ENCODE measurements around the gene NID2. TPM values are rescaled to one million over a fixed set of nuclear protein-coding genes. Genes with fewer than 3 reads are reported as not detected.

NID2 gene
- total and polyA plus RNA-seq, 10 of the 15 experiments (the other 5 are each of a cell fraction or from before 2014, with no cell fraction given) = 0.04 to 0.49 (median 0.23) TPM; not detected in 3

DNA sequence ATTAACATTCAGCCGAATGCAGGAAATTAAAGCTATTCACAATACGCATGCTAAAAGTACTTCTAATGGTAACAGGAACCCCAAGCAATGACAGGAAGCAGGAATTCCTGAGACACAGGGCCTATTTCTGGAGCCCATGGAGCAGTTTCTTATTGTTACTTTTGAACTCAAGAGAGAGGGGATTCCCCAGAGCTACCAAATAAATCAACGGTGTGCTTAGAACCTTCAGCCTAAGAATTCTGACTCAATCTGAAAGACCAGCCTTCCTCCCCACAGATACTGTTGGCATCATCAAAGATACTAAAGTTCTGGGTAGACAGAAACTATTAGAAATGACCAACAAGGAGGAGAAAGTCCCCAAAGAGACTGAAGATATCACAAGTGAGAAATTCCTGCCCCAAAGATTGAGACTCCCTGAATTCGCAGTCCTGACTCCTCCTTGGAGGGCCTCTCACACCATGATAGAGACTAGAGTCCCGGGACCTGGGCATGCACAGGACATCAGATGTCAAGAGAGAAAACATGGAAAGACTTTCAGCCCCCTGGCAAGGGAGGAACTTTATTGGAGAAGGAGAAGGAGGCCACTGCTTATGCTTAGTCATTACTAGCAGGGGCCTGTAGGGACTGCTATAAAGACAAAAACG, 46.8 kb downstream of the NID2 start (continued):
- TF ChIP-seq, protein P1, sequence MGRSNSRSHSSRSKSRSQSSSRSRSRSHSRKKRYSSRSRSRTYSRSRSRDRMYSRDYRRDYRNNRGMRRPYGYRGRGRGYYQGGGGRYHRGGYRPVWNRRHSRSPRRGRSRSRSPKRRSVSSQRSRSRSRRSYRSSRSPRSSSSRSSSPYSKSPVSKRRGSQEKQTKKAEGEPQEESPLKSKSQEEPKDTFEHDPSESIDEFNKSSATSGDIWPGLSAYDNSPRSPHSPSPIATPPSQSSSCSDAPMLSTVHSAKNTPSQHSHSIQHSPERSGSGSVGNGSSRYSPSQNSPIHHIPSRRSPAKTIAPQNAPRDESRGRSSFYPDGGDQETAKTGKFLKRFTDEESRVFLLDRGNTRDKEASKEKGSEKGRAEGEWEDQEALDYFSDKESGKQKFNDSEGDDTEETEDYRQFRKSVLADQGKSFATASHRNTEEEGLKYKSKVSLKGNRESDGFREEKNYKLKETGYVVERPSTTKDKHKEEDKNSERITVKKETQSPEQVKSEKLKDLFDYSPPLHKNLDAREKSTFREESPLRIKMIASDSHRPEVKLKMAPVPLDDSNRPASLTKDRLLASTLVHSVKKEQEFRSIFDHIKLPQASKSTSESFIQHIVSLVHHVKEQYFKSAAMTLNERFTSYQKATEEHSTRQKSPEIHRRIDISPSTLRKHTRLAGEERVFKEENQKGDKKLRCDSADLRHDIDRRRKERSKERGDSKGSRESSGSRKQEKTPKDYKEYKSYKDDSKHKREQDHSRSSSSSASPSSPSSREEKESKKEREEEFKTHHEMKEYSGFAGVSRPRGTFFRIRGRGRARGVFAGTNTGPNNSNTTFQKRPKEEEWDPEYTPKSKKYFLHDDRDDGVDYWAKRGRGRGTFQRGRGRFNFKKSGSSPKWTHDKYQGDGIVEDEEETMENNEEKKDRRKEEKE (IDR thresholded peaks at IDR 0.05) = no peak
- TF ChIP-seq, protein P2, sequence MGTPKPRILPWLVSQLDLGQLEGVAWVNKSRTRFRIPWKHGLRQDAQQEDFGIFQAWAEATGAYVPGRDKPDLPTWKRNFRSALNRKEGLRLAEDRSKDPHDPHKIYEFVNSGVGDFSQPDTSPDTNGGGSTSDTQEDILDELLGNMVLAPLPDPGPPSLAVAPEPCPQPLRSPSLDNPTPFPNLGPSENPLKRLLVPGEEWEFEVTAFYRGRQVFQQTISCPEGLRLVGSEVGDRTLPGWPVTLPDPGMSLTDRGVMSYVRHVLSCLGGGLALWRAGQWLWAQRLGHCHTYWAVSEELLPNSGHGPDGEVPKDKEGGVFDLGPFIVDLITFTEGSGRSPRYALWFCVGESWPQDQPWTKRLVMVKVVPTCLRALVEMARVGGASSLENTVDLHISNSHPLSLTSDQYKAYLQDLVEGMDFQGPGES (IDR thresholded peaks at IDR 0.05) = no peak
- peak in 1 of 2 experiments; percentile 77; a peak in 3 of 4 replicates for TF ChIP-seq IKZF2 (IDR thresholded peaks at IDR 0.05)
- no peak for TF ChIP-seq KDM1A (IDR thresholded peaks at IDR 0.05; ENCODE audit: borderline replicate concordance)
- peak; percentile 86 for TF ChIP-seq EED (IDR thresholded peaks at IDR 0.05; ENCODE audit: low read depth)
- no peak for TF ChIP-seq FOXK2 (IDR thresholded peaks at IDR 0.05)
- TF ChIP-seq BCL11A (IDR thresholded peaks at IDR 0.05; ENCODE audit: low read depth, low read length) = peak; percentile 42; the same call in 1 of the 2 replicates
- no peak for TF ChIP-seq MLLT1 (IDR thresholded peaks at IDR 0.05)
- no peak for TF ChIP-seq BRCA1 (IDR thresholded peaks at IDR 0.05; ENCODE audit: low read depth, low read length)
- TF ChIP-seq NFIC (IDR thresholded peaks at IDR 0.05; ENCODE audit: low read depth, low read length) = peak; percentile 79
- TF ChIP-seq, protein P3, sequence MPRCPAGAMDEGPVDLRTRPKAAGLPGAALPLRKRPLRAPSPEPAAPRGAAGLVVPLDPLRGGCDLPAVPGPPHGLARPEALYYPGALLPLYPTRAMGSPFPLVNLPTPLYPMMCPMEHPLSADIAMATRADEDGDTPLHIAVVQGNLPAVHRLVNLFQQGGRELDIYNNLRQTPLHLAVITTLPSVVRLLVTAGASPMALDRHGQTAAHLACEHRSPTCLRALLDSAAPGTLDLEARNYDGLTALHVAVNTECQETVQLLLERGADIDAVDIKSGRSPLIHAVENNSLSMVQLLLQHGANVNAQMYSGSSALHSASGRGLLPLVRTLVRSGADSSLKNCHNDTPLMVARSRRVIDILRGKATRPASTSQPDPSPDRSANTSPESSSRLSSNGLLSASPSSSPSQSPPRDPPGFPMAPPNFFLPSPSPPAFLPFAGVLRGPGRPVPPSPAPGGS (IDR thresholded peaks at IDR 0.05; ENCODE audit: borderline replicate concordance, insufficient read depth, low read depth, low read length, poor library complexity, severe bottlenecking) = no peak
- no peak for TF ChIP-seq SMARCA5 (IDR thresholded peaks at IDR 0.05)
- TF ChIP-seq HCFC1 (IDR thresholded peaks at IDR 0.05; ENCODE audit: low read length) = no peak
- no peak for TF ChIP-seq NFYB (IDR thresholded peaks at IDR 0.05; ENCODE audit: insufficient read depth, low read depth, low read length)
- no peak for TF ChIP-seq MYB (IDR thresholded peaks at IDR 0.05; ENCODE audit: borderline replicate concordance, low read depth, low read length)
- no peak for TF ChIP-seq ESRRA (IDR thresholded peaks at IDR 0.05; ENCODE audit: low read length)
- no peak for TF ChIP-seq TCF12 (IDR thresholded peaks at IDR 0.05; ENCODE audit: low read depth, low read length)
- TF ChIP-seq SUPT20H (IDR thresholded peaks at IDR 0.05; ENCODE audit: borderline replicate concordance, control insufficient read depth, low read depth, low read length) = no peak
- no peak for TF ChIP-seq PAX8 (IDR thresholded peaks at IDR 0.05)
- TF ChIP-seq MXI1 (IDR thresholded peaks at IDR 0.05; ENCODE audit: low read depth, low read length) = no peak
- no peak for TF ChIP-seq RCOR1 (conservative IDR thresholded peaks at IDR 0.05; ENCODE audit: low read depth, low read length)
- TF ChIP-seq NBN (IDR thresholded peaks at IDR 0.05) = no peak
- no peak for TF ChIP-seq EGR1 (IDR thresholded peaks at IDR 0.05; ENCODE audit: borderline replicate concordance in 1 of 2, low read depth in 2 of 2, low read length in 2 of 2)
- TF ChIP-seq CREM (IDR thresholded peaks at IDR 0.05; ENCODE audit: low read depth) = peak; percentile 46; the same call in 1 of the 2 replicates

Data from GM12878 (cell line).